Activated CD4-positive, alpha-beta T cell treated with anti-CD3 and anti-CD28 coated beads, Interleukin-2, amount 50 U/mL, for 48 hours (primary cell): ENCODE measurements around the gene ANO5.

Experiments used
- DNase-seq, 2 experiments: peaks; one replicate each; pipeline ENCODE4 v3.0.0-alpha.2; 2020

Gene ANO5, protein sequence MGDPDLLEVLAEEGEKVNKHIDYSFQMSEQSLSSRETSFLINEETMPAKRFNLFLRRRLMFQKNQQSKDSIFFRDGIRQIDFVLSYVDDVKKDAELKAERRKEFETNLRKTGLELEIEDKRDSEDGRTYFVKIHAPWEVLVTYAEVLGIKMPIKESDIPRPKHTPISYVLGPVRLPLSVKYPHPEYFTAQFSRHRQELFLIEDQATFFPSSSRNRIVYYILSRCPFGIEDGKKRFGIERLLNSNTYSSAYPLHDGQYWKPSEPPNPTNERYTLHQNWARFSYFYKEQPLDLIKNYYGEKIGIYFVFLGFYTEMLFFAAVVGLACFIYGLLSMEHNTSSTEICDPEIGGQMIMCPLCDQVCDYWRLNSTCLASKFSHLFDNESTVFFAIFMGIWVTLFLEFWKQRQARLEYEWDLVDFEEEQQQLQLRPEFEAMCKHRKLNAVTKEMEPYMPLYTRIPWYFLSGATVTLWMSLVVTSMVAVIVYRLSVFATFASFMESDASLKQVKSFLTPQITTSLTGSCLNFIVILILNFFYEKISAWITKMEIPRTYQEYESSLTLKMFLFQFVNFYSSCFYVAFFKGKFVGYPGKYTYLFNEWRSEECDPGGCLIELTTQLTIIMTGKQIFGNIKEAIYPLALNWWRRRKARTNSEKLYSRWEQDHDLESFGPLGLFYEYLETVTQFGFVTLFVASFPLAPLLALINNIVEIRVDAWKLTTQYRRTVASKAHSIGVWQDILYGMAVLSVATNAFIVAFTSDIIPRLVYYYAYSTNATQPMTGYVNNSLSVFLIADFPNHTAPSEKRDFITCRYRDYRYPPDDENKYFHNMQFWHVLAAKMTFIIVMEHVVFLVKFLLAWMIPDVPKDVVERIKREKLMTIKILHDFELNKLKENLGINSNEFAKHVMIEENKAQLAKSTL

DNA sequence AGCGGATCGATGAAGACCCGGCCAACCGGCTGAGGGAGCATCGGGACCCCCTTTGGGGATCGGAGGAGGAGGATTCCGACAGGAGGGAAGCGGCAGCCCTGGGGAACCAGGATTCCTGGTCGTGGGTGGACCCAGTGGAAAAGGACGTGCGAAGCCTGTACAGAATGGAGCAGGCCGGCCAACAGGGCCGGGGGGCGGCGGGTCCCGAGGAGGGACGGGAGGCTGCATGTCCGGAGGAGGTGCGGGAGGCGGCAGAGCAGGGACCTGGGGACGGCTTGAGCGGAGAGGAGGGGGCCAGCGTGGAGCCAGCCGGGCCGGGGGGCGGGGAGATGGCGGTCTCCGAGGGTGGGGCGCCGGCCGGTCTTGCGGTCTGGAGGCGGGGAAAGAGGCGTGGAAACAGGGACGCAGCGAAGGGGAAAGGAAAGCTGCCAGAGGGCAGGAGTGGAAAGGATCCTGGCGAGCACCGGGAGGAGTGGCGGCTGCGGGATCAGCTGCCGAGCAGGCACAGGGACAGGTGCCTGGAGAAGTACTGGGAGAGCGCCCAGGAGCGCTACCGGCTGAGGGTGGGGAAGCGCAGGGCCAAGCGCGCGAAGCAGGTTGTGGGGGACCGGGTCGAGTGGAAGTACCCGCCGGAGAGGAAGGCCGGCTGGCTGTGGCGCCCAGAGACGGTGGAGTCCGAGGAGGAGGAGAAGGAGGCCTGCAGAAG is at the start of gene ANO5:
Gene ANO5, plus strand, starts transcription at position 444 of the 706 bp plus-strand sequence. CDS start 408 bp downstream, outside the sequence.
- no peak for DNase-seq

DNA sequence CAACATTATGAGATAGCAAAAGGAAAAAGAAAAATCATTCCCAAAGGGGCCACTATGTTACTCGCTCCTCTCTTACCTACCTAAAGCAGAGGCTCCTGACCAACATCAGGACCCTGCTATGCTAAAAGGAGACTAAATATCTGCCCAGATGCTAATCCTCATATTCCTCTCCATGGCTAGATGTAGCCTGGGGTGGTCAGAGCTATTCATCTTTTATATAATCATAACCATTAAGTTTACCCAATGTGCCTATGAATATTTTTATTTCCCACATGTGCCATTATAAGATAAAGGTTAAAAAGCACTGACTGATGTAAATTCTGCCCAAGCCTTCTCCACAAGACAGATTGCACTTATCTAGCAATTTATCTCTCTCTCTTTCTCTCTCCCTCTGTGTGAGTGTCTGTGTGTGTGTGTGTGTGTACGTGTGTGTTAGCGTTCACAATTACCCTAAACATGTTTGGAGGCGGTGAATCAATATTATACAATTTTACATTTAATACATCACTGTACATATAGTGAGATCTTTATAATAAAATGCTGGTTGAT is 41.2 kb upstream of the ANO5 start:
- no peak for DNase-seq

GRCh38 chr11:22157531-22157930 is 35.4 kb upstream of the ANO5 start:
- no peak for DNase-seq

DNA sequence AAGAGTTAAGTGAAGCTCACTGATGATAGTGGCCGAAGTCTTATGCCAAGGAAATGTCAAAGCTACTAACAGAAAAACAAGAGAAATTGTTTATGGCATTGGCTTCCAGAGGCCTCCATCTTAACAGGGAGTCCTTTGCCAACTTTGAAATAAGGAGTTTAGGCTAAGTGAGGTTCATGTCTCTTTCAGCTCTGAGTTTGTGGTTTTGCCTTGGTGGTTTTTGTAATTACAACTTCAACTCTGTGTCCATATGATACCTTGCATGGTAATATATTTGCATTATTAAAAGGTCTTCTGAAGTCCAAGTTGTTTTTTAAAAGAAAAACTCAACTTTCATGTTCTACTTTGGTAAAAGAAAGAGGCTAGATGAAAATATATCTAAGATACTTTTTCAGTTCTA is 31.4 kb upstream of the ANO5 start:
- no peak for DNase-seq

DNA sequence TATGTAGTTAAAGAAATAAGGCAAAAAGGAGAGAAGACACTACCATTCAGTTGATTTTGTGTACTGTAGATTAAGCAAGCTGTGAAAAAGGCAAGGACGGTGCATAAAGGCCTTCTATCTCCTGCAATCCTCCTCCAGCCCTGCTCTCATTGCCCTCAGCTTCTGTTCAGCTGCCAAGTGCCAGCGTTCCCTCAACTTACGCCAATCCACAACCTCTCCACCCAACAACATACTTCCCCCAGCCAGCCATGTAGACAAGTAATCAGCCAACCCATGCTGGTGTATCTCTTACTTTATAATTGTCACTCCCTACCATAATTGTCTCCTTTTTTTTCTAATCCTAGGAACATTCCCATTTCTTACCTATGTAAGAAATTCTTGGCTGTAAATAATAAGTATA is 30.1 kb upstream of the ANO5 start:
- no peak for DNase-seq

DNA sequence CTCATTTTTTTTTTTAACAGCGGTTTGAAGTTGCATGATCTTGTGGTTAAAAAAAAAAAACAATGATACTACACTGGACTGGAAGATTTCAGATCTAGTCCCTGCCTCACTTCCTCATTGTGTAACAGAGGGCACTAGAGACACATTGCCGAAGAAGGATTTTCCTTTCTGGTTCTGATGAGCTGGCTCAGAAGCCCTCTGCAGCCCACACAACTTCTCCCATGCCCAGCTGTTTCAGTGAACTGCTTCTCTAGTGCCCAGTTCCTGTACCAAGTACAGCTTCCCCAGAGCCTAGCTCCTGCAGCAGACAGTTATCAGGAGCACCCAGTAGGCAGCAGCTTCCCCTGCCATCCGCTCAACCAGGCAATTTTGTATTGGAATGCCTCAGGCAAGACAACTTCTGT is 29.5 kb upstream of the ANO5 start:
- DNase-seq: no peak

- no peak for DNase-seq
Measured at GRCh38 chr11:22165087-22165486, 27.8 kb upstream of the ANO5 start.

GRCh38 chr11:22165759-22166513 is 26.9 kb upstream of the ANO5 start:
- no peak for DNase-seq

GRCh38 chr11:22169833-22170232 is 23.1 kb upstream of the ANO5 start:
- DNase-seq: no peak

- DNase-seq: no peak
Measured at GRCh38 chr11:22173532-22173931, 19.4 kb upstream of the ANO5 start.

DNA sequence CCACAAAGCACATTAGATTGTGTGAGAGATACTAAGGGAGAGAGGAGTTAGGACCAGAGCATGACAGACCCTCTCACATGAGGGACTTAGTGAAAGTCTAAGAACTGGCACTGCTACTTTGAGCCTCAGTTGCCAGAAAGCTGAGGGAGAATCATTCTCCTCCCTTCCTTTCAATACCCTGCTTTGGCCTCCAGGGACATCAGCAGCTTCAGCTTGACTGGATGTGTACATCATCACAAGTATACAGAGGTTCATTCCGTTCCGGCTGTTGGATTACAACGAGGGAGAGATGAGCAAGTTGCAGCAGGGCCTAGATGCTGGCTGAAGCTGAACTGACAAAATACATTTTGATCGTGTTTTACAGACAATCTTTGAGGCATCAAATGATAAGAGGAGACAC is 15.7 kb upstream of the ANO5 start:
- no peak for DNase-seq

- DNase-seq: no peak
Measured at GRCh38 chr11:22179626-22180025, 13.3 kb upstream of the ANO5 start.

- no peak for DNase-seq
Measured at GRCh38 chr11:22180131-22180530, 12.8 kb upstream of the ANO5 start.

GRCh38 chr11:22189660-22190059 is 3.2 kb upstream of the ANO5 start:
- no peak for DNase-seq

GRCh38 chr11:22190827-22191463 is 1.9 kb upstream of the ANO5 start:
- no peak for DNase-seq

- no peak for DNase-seq
Measured at GRCh38 chr11:22192289-22192641, 620 bp upstream of the ANO5 start.

DNA sequence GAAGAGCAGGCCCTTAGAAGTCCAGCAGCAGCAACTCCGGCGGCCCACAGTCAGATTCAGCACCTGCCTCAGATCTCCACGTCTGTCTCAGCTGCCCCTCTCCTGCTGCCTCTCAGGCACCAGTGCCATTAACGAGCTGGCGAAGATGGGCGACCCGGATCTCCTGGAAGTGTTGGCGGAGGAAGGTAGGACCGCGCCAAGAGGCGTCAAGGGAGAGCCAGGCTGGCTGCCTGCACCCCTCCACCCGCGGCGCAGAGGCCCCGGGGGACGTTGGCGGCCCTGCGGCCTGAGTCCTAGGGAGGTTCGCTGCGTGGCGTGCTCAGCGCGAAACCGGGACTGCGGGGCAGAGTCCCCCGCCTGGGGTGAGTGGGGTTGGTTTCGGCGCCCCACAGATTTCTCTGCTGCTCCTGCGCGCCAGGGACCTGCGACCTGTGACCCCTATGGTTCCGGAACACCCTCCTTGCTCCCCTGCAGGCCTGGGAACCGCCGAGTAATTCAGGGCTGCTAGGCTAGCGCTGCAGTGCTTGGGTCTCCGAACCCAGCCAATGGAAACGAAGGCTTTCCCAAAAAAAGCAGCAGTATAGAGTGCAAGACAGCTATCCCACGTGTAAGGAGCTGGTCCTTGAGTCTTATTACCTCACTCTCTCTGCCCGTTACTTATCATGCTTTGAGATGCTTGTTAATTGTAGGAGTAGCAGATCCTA is 615 bp downstream of the ANO5 start:
- no peak for DNase-seq

- DNase-seq: no peak
Measured at GRCh38 chr11:22194306-22194705, 1.4 kb downstream of the ANO5 start.

GRCh38 chr11:22194907-22195306 is 2.0 kb downstream of the ANO5 start:
- DNase-seq: no peak

GRCh38 chr11:22197139-22198005 is 4.5 kb downstream of the ANO5 start:
- no peak for DNase-seq
